Keratinocyte (primary cell): Measurements from ENCODE around the gene QRSL1.

Experiments used
- EZH2 ChIP-seq: IDR thresholded peaks from one replicate; pipeline ENCODE4 v1.6.1; 2012; ENCODE audit warnings: inconsistent platforms, mild to moderate bottlenecking, low read length, moderate library complexity
- TF ChIP-seq, protein P1 (sequence below), 3 experiments: IDR thresholded peaks in 1 of 3; conservative IDR thresholded peaks in 1 of 3; optimal IDR thresholded peaks in 1 of 3; 2 replicates in 2 of 3; 3 replicates in 1 of 3; pipeline versions ENCODE3 to v1.5.1; 2011; ENCODE audit warnings: low read length in 3 of 3, mild to moderate bottlenecking in 3 of 3, moderate library complexity in 2 of 3, control low read depth in 1 of 3, inconsistent platforms in 1 of 3; ENCODE audit not compliant: insufficient read depth in 2 of 3; ENCODE audit errors: extremely low read depth in 1 of 3

DNA sequence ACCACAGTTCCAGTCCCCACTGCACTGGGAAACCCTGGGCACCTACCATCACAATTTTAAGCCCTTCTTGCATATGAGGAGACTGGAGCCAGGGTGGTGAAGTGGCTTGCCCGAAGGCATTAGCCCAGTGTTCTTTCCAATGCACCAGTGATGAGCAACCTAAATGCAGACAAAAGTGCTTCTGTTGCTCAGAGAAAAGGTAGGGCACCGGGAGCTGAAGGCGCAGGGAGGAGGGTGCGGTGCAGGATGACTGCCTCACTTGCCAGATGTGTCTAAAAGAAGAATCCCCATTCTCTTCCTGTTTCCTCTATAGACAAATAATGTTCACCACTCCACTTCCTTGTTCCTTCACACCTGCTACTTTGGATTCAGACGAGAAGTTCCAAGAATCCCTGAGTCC lies 86.5 kb downstream of the QRSL1 start:
- no peak for TF ChIP-seq EZH2
- TF ChIP-seq, protein P1, sequence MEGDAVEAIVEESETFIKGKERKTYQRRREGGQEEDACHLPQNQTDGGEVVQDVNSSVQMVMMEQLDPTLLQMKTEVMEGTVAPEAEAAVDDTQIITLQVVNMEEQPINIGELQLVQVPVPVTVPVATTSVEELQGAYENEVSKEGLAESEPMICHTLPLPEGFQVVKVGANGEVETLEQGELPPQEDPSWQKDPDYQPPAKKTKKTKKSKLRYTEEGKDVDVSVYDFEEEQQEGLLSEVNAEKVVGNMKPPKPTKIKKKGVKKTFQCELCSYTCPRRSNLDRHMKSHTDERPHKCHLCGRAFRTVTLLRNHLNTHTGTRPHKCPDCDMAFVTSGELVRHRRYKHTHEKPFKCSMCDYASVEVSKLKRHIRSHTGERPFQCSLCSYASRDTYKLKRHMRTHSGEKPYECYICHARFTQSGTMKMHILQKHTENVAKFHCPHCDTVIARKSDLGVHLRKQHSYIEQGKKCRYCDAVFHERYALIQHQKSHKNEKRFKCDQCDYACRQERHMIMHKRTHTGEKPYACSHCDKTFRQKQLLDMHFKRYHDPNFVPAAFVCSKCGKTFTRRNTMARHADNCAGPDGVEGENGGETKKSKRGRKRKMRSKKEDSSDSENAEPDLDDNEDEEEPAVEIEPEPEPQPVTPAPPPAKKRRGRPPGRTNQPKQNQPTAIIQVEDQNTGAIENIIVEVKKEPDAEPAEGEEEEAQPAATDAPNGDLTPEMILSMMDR (optimal IDR thresholded peaks at IDR 0.05 in 1 of 3, IDR thresholded peaks at IDR 0.05 in 1 of 3, conservative IDR thresholded peaks at IDR 0.05 in 1 of 3; ENCODE audit: extremely low read depth in 1 of 3, insufficient read depth in 2 of 3, low read length in 3 of 3) = no peak
